COR-L47 (cell line): ENCODE measurements around the gene RIT2.
A peak's percentile ranks its signal among the peaks of the same experiment; 100 is the strongest.

Source experiments
- DNase-seq: peaks from one replicate; lab custom pipeline; 2025; lab: John Stamatoyannopoulos, UW

The RIT2 gene

DNA sequence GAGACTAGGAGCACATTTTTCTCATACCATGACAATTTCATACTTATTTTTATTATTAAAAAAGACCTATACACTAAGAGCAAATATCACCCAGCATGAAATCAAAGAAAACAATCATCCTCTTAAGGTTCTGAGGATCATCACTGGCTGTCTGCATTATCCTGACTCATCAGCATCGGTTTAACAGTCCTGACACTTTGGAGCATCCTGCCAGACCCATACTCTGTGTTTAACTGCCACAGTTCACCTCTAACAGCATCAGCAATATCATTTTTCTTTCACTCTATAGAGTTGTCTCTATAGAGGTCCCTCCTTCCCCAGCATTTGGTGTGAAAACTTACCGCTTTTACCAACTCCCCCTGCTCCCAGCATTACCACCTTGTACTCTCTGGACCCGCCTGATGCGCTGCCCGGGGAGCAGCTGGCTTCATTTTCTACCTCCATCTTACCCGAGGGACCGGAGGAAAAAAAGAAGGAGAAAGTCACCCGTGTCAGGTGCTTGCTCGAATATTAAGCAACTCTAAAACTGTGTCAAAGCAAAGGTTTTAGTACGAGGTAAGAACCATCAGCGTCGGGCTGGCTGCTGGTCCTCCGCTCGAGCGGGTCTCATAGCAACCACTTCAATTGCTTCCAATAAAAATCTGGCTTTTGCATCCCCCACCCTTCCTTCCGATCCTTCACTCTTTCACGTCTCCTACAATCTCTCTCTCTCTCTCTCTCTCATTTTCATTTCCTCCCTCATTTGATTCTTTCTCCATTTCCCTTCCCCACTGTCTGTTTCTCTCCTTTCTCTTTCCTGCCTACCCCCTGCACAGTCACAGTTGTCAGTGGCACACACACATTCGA lies at the start of gene RIT2:
Gene RIT2 (minus strand): TSS at position 610 of the 846 bp plus-strand sequence.
- no peak for DNase-seq

GRCh38 chr18:43161528-43161927 lies 46.0 kb upstream of the RIT2 start:
- no peak for DNase-seq

DNA sequence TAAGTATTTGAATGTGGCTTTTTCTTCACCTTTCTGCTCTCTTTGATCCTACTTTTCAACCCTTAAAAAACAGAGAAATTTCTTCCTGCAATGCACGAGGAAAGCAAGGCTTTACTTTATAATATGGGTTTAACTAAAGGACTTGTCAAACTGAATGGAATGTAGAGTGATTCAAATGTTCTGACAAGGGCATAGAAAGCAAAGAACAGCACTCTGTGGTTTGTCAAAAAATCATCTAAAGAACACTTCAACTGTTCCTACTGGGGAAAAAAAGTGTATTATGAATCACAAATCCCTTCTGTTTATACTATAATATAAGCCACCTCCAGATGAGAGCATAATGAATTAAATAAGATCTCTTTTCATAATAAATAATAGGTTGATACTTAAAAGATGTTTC lies 45.0 kb upstream of the RIT2 start:
- no peak for DNase-seq

- no peak for DNase-seq
Measured at GRCh38 chr18:43159926-43160325, 44.4 kb upstream of the RIT2 start.

- DNase-seq = peak; percentile 55
Measured at GRCh38 chr18:43159086-43159770, 43.7 kb upstream of the RIT2 start.

DNA sequence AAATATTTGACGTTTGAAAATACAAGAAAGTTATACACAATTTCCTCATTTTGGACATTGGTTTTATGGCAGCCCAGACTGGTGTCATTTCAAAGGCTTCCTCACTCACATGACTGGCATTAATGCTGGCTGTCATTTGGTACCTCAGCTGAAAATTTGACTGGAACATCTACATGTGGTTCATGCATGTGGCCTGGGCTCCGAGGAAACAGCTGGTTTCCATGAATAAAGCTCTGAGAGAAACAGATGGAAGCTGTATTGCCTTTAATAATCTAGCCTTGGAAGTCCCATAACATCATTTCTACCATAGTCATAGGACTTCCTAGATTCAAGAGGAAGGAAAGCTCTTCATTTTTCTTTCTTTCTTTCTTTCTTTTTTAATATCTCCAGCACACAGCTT lies 42.9 kb upstream of the RIT2 start:
- no peak for DNase-seq

DNA sequence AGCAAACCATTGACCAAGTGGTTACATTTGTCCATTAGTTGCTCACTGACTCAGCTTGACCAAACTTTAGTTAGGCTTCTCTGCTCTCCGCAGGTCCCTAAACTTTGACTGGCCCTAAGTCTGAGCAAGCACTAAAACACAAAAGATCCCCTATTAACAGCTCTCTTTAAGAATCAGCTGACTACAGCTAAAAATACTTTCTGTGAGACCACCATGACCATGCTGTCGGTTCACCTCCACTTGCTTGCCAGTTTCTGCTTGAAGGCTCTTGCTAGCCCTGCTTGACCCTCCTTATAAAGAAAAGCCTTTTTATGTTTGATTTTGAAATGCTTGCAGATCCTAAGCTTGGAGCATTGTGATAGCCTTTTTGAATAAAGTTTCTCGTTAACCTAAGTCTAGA lies 40.4 kb upstream of the RIT2 start:
- DNase-seq = no peak

- no peak for DNase-seq
Measured at GRCh38 chr18:43148231-43148630, 32.7 kb upstream of the RIT2 start.

DNA sequence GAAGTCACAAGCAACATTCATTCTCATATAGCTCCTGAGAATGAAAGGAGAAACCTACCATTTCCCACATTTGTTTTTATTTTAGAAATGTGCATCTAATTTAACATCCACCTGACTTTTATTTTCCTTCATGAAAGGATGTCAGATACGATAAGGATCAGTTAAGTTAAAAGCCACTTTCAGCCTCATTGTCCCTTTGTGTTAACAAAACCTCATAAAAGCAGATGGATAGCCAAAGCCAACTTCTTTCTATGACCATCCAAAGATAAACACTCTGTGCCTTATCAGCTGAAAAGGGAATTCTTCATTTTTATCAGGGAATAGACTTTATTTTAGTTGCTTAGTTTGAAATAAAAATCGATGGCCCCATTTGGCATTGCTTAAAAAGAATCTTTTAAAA lies 25.7 kb upstream of the RIT2 start:
- DNase-seq = no peak

- DNase-seq = no peak
Measured at GRCh38 chr18:43139288-43139946, 23.9 kb upstream of the RIT2 start.

DNA sequence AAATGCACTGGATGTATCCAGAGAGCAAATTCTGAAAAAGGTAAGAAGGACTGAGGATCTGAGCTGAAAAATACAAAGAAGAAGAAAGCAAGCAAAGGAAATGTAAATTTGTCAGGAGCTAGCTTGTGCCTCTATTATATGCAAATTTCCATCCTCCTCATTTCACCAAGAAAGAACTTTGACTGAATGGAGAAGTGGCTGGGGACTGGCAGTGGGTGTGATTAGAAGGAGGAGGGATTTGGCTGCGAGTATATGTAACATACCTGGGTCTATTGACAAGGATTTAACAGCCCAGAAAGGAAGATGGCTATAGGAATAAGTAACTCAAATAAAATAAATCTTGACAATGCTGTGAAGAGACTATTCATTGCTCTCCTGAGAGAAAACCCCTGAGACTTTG lies 19.4 kb upstream of the RIT2 start:
- DNase-seq = no peak

- no peak for DNase-seq
Measured at GRCh38 chr18:43130716-43131260, 15.3 kb upstream of the RIT2 start.

GRCh38 chr18:43129946-43130524 lies 14.6 kb upstream of the RIT2 start:
- DNase-seq = peak; percentile 40

- DNase-seq = no peak
Measured at GRCh38 chr18:43125471-43125870, 10.0 kb upstream of the RIT2 start.

DNA sequence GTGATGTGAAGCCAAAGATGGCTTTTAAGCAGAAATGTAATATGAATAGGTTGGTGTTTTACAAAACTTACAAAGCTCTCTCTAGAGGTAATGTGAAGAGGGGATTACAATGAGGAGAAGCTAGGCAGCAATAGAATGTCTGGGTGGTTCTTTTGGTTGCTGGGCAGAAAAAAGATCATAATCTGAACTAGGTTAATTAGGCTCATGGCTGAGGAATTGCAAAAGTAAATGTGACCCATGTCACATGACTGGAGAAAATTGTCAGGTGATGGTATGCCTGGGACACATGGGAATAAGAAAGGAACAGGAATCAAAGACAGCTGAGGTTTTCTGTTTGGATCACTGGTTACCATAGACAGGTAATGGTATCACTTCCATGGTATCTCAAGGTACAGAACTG lies 7.5 kb upstream of the RIT2 start:
- no peak for DNase-seq

DNA sequence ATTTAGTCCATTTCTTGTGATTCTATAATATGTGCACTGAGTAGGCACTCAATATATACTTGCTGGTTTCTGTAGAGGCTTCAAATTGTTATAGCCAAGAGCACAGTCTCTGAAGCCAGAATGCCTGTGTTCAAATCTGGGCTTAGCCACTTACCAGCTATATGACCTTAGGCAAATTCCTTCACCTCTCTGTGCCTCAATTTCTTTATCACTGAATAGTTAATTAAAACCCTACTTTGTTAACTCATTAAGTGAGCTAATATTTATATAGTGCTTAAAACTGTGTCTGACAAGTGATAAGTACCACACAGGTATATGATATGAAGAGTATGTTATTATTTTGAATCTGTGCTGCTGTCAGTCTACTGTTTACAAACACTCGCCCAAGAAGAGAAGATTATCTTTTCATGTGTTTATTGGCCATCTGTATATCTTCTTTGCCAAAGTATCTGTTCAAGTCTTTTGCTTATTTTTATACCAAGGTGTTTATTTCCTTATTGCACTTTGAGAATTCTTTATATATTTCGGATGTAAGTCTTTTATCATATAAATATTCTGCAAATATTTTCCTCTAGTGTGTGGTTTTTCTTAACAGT lies 1.3 kb upstream of the RIT2 start:
- no peak for DNase-seq

DNA sequence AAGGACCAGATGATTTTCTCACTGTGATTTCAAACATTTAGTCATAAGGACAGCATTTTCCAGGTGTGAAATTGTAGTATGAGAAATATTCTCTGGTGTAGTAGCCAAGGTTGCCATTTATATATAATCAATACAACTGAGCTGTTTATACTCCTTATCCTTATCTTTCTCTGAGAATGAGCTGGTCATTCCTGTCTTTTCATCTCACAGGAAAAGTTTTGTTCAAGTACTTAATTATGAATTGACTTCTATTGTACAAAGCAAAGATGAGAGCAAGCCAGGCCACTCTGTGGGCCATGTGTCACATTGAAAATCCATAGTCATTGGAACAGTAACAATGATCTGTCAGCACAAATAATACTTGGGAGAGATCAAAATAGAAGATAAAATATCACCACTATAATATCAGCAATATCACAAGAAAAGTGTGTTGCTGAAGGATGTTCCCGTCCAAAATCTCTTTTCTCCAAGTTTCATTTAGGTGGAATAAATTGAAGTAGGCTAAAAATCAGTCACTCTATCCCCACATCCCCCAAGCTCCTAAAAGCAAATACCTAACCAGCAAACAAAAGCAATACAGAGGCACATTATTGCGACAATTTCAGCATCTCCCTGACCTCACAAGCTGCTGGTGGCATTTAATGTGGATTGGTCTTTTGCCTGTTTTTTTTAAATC lies 2.1 kb downstream of the RIT2 start:
- no peak for DNase-seq

- no peak for DNase-seq
Measured at GRCh38 chr18:43108882-43109281, 6.6 kb downstream of the RIT2 start.

- no peak for DNase-seq
Measured at GRCh38 chr18:43108469-43108868, 7.0 kb downstream of the RIT2 start.

DNA sequence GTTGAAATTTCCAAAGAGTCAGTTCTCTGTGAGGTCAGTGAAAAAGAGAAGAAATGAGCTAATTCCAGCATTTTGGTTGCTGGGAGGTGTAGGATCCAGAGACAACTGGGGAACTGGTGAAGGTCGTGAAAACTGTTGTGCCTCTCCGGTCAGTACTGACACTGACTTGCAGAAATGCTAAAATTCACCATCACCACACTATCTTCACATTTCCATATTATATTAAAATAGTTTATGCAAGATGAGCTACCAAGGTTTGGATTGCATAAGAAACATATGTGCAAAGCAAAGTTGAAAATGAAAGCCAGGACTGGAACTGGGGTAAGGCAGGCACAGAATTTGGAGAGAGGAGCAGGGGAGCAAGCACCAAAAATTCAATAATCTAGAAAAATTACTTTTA lies 21.8 kb downstream of the RIT2 start:
- no peak for DNase-seq

GRCh38 chr18:43092539-43092938 lies 22.9 kb downstream of the RIT2 start:
- no peak for DNase-seq
